GM12878 (cell line): Measurements from ENCODE around the gene FGF19. TPM values are rescaled to one million over a fixed set of nuclear protein-coding genes. Genes with fewer than 3 reads are reported as not detected.

ENCODE experiments used
- ATAC-seq: fragments of 200-7000 bp; cut with Tn5 transposase; 3 replicates; pipeline ENCODE4 v1.9.1; 2020; ENCODE audit warnings: mild to moderate bottlenecking, moderate library complexity
- BruUV-seq: library from RNA; stranded (reverse); fragments of 400-500 nt; replicated peaks from 2 replicates; lab custom pipeline; 2021; lab: Mats Ljungman, UMichigan
- CTCF ChIA-PET: fragments of 300-600 bp; sonication (Branson Sonifier 250); formaldehyde crosslinking; extraction: SDS; loops from one replicate; lab custom pipeline; 2021; ENCODE audit warnings: inconsistent platforms; lab: Yijun Ruan, JAX
- POLR2A ChIA-PET: fragments of 350-600 bp; formaldehyde crosslinking; extraction: SDS; loops from one replicate; lab custom pipeline; 2021; ENCODE audit warnings: inconsistent platforms; lab: Charles Lee
- RAD21 ChIA-PET: fragments of 300-600 bp; sonication (Branson Sonifier 250); formaldehyde crosslinking; loops from one replicate; lab custom pipeline; 2023; ENCODE audit warnings: antibody characterized with exemption; ENCODE audit not compliant: unreplicated experiment; lab: Charles Lee
- SMC1A ChIA-PET: fragments of 300-600 bp; sonication (Branson Sonifier 250); formaldehyde crosslinking; loops from one replicate; lab custom pipeline; 2023; ENCODE audit not compliant: unreplicated experiment, uncharacterized antibody; lab: Charles Lee
- DNase-seq: peaks from one replicate; pipeline ENCODE4 v3.0.0-alpha.2; 2011; ENCODE audit warnings: low read depth, low spot score
- FAIRE-seq: peaks from 3 replicates; lab custom pipeline; 2011; peaks lifted over from hg19 to GRCh38; lab: Jason Lieb, UNC
- H2AFZ ChIP-seq: 2 replicates; pipeline ENCODE4 v1.6.0; 2011; ENCODE audit warnings: low read depth, low read length, control low read depth; ENCODE audit not compliant: control insufficient read depth
- H3K27ac ChIP-seq: 2 replicates; pipeline ENCODE4 v1.5.1; 2011; ENCODE audit warnings: control low read depth; ENCODE audit not compliant: control insufficient read depth, insufficient read depth
- H3K27me3 ChIP-seq, 2 experiments: replicated peaks in 1 of 2; 2 replicates each; pipeline versions ENCODE4 v1.6.0 to v1.6.1; 2011; ENCODE audit warnings: low read length in 1 of 2; ENCODE audit not compliant: control insufficient read depth in 2 of 2, insufficient read depth in 2 of 2
- H3K36me3 ChIP-seq, 2 experiments: 2 replicates each; pipeline ENCODE4 v1.5.1; 2011; ENCODE audit warnings: low read length in 1 of 2; ENCODE audit not compliant: control insufficient read depth in 2 of 2, insufficient read depth in 2 of 2
- H3K4me1 ChIP-seq: 2 replicates; pipeline ENCODE4 v1.6.1; 2011; ENCODE audit warnings: mild to moderate bottlenecking, low read length, moderate library complexity, mixed read lengths; ENCODE audit not compliant: control insufficient read depth, insufficient read depth
- H3K4me2 ChIP-seq: 2 replicates; pipeline ENCODE4 v1.6.0; 2011; ENCODE audit warnings: control low read depth; ENCODE audit not compliant: control insufficient read depth, insufficient read depth
- H3K4me3 ChIP-seq: fragments of 200-600 bp; sonication (generic); 2 replicates; pipeline ENCODE4 v1.5.1; 2016
- H3K79me2 ChIP-seq: 2 replicates; pipeline ENCODE4 v1.6.0; 2011; ENCODE audit warnings: low read length; ENCODE audit not compliant: control insufficient read depth, insufficient read depth
- H3K9ac ChIP-seq: 2 replicates; pipeline ENCODE4 v1.8.0; 2011; ENCODE audit warnings: low read length, control low read depth, mixed read lengths; ENCODE audit not compliant: control insufficient read depth, insufficient read depth
- H3K9me3 ChIP-seq: replicated peaks from 3 replicates; pipeline ENCODE4 v1.5.1; 2011; ENCODE audit warnings: mild to moderate bottlenecking, low read length; ENCODE audit not compliant: control insufficient read depth, insufficient read depth
- H4K20me1 ChIP-seq: 2 replicates; pipeline ENCODE4 v1.6.0; 2011; ENCODE audit not compliant: control insufficient read depth, insufficient read depth
- HCFC1 ChIP-seq: fragments of 150-350 bp; IDR thresholded peaks from 2 replicates; pipeline ENCODE4 v1.6.1; 2014; ENCODE audit warnings: low read length
- MTA3 ChIP-seq: IDR thresholded peaks from 2 replicates; pipeline ENCODE4 v1.6.1; 2012; ENCODE audit warnings: low read length, inconsistent platforms, borderline replicate concordance
- PKNOX1 ChIP-seq: fragments of 450-650 bp; IDR thresholded peaks from 2 replicates; pipeline ENCODE4 v1.6.1; 2016; ENCODE audit warnings: mild to moderate bottlenecking
- POLR2AphosphoS5 ChIP-seq: IDR thresholded peaks from 2 replicates; pipeline ENCODE4 v1.6.1; 2011; ENCODE audit warnings: mild to moderate bottlenecking, low read length, inconsistent platforms
- SPI1 ChIP-seq: IDR thresholded peaks from 2 replicates; pipeline ENCODE4 v1.6.1; 2011; ENCODE audit warnings: low read depth, mild to moderate bottlenecking, low read length, moderate library complexity, borderline replicate concordance; ENCODE audit not compliant: insufficient read depth
- STAT1 ChIP-seq: fragments of 450-650 bp; conservative IDR thresholded peaks from 2 replicates; pipeline ENCODE4 v1.6.1; 2014; ENCODE audit warnings: antibody characterized with exemption, mild to moderate bottlenecking
- WGBS: methylation state at CpG from one replicate; pipeline ENCODE4 v1.1.6; 2016; ENCODE audit warnings: low lambda C conversion rate; ENCODE audit not compliant: insufficient replicate concordance, insufficient coverage; ENCODE audit errors: missing lambda C conversion rate; 5-methylcytosine and 5-hydroxymethylcytosine counted together
- in situ Hi-C: fragments of 300-500 bp; cut with MboI; formaldehyde crosslinking; loops from 9 replicates; pipeline ENCODE4 v1.14.3; 2018; ENCODE audit warnings: mixed read lengths
- intact Hi-C: fragments of 100-400 bp; cut with micrococcal nuclease; formaldehyde crosslinking; loops from one replicate; pipeline ENCODE4 v1.14.2; 2022; ENCODE audit not compliant: unreplicated experiment
- polyA plus RNA-seq, 11 experiments: library from polyadenylated mRNA; depleted of rRNA in 4 of 11; unstranded in 6 of 11; stranded (reverse) in 5 of 11; fragments of >200 nt; fragmentation: Nextera tagmentation in 4 of 11; fragmentation: Illumina TruSeq in 1 of 11; extraction: Ambion mirVana in 4 of 11; extraction: Trizol in 1 of 11; gene quantifications; 1 replicate in 1 of 11; 2 replicates in 10 of 11; pipeline versions ENCODE4 v1.2.1 to v1.2.3, GENCODE V29; 2011 to 2016; ENCODE audit warnings: inconsistent platforms in 2 of 11, missing spikeins in 2 of 11, low read depth in 1 of 11
- total RNA-seq, 4 experiments: library from RNA; depleted of rRNA in 3 of 4; stranded (reverse); fragments of >200 nt in 3 of 4; fragmentation: Illumina TruSeq in 1 of 4; extraction: Trizol in 1 of 4; gene quantifications; 2 replicates each; pipeline versions ENCODE4 v1.2.1 to v1.2.3, GENCODE V29; 2013 to 2021
- TF ChIP-seq, protein P1 (sequence below): IDR thresholded peaks from 2 replicates; pipeline ENCODE4 v1.6.1; 2011; ENCODE audit warnings: borderline replicate concordance, low read depth, mild to moderate bottlenecking, moderate library complexity, low read length; ENCODE audit not compliant: insufficient read depth, poor library complexity, severe bottlenecking

FGF19 gene
- total and polyA plus RNA-seq, 10 of the 15 experiments (the other 5 are each of a cell fraction or from before 2014, with no cell fraction given), result 0.08 TPM; not detected in 9

DNA sequence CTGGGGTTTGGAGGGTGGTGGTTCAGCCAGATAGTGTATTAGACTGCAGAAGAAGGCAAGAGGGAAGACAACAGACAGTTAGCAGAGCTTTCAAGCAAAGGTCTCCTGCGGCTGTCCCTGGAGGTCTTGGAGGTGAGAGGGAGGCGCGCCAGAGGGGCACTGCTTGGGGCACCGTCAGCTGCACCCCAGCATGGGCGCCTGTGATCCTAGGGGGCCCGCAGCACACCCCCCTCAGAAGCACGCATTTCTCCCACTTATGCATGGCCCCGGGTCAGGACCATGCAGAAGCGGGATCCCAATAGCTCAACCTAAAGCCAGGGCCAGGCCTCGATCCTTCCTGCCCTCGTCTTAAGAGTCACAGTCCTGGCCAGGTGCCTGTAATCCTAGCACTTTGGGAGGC lies 44.8 kb upstream of the FGF19 start:
- WGBS, result 39% methylated on average over 11 of the region's 11 CpGs
- CTCF ChIA-PET, result no interaction called here

More for the DNA sequence above, 44.8 kb upstream of the FGF19 start:
- no peaks in the 10 kb centered on the region for H3K79me2 ChIP-seq
- TF ChIP-seq, protein P1, sequence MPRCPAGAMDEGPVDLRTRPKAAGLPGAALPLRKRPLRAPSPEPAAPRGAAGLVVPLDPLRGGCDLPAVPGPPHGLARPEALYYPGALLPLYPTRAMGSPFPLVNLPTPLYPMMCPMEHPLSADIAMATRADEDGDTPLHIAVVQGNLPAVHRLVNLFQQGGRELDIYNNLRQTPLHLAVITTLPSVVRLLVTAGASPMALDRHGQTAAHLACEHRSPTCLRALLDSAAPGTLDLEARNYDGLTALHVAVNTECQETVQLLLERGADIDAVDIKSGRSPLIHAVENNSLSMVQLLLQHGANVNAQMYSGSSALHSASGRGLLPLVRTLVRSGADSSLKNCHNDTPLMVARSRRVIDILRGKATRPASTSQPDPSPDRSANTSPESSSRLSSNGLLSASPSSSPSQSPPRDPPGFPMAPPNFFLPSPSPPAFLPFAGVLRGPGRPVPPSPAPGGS, result no peak
- TF ChIP-seq POLR2AphosphoS5 (no peak), PKNOX1 (no peak), SPI1 (no peak), HCFC1 (no peak), STAT1 (no peak), MTA3 (no peak)
- TF ChIP-seq, all 136 proteins: peak for 0
- ChIA-PET RAD21 (no interaction called here), POLR2A (no interaction called here), SMC1A (no interaction called here)
- Histone ChIP-seq H3K9me3 (no peaks in the 10 kb centered on the region), H4K20me1 (no peaks in the 10 kb centered on the region), H3K4me1 (no peaks in the 10 kb centered on the region), H3K27me3 (no peaks in the 10 kb centered on the region; a peak in 1 of 4 replicates), H3K36me3 (no peaks in the 10 kb centered on the region), H3K4me3 (no peak overlapping the region), H2AFZ (no peak overlapping the region), H3K9ac (no peak overlapping the region), H3K4me2 (no peak overlapping the region), H3K27ac (no peak overlapping the region)
- FAIRE-seq (no peak), DNase-seq (no peak), ATAC-seq (no peak)
- no TSS peak for BruUV-seq
- intact Hi-C loops, result no loop called here
- in situ Hi-C loops, result no loop called here
